Sigmoid colon (tissue), 7 donors: ENCODE measurements around the gene CLEC16A. TPM values are rescaled to one million over a fixed set of nuclear protein-coding genes. Genes with fewer than 3 reads are reported as not detected.

ENCODE experiments used
- DNase-seq: peaks from one replicate; pipeline ENCODE4 v3.0.0-alpha.2; 2019
- H3K27ac ChIP-seq, 4 donors: fragments of 200-600 bp; sonication (generic); one replicate each; pipeline ENCODE4 v1.5.1; 2016 to 2019; ENCODE audit warnings: mild to moderate bottlenecking in 1 of 4
- H3K27me3 ChIP-seq, 3 donors: fragments of 200-600 bp; sonication (generic); one replicate each; pipeline ENCODE4 v1.5.1; 2019; ENCODE audit warnings: mild to moderate bottlenecking in 1 of 3
- H3K36me3 ChIP-seq, 4 donors: fragments of 200-600 bp; sonication (generic); one replicate each; pipeline ENCODE4 v1.5.1; 2016 to 2019
- H3K4me1 ChIP-seq, 4 donors: fragments of 200-600 bp; sonication (generic); one replicate each; pipeline ENCODE4 v1.5.1; 2017 to 2019
- H3K4me3 ChIP-seq, 4 donors: fragments of 200-600 bp; sonication (generic); one replicate each; pipeline ENCODE4 v1.5.1; 2017 to 2019; ENCODE audit warnings: mild to moderate bottlenecking in 2 of 4, moderate library complexity in 1 of 4
- H3K9me3 ChIP-seq, 4 donors: fragments of 200-600 bp in 3 of 4; sonication (generic) in 3 of 4; one replicate each; pipeline versions ENCODE4 v1.5.1 to v1.6.1; 2013 to 2019
- CTCF ChIP-seq, 4 experiments: fragments of 450-650 bp in 3 of 4; fragments of 200-600 bp in 1 of 4; IDR thresholded peaks; one replicate each; pipeline ENCODE4 v1.5.1; 2016 to 2019; ENCODE audit warnings: antibody characterized with exemption in 4 of 4, mild to moderate bottlenecking in 3 of 4, moderate library complexity in 2 of 4
- EP300 ChIP-seq, 4 donors: sonication (generic); formaldehyde crosslinking; IDR thresholded peaks; one replicate each; pipeline ENCODE4 v1.6.1; 2017; ENCODE audit warnings: antibody characterized with exemption in 4 of 4
- POLR2A ChIP-seq, 2 donors: fragments of 450-650 bp; IDR thresholded peaks; one replicate each; pipeline ENCODE4 v1.6.1; 2016; ENCODE audit warnings: antibody characterized with exemption in 2 of 2, mild to moderate bottlenecking in 2 of 2, moderate library complexity in 2 of 2
- POLR2AphosphoS5 ChIP-seq, 4 donors: sonication (generic); formaldehyde crosslinking; IDR thresholded peaks; one replicate each; pipeline ENCODE4 v1.6.1; 2017; ENCODE audit warnings: antibody characterized with exemption in 4 of 4
- WGBS, 2 donors: extraction: QIAGEN DNeasy Blood & Tissue Kit; methylation state at CpG; one replicate each; pipeline ENCODE4 v1.1.7; 2013; 5-methylcytosine and 5-hydroxymethylcytosine counted together
- intact Hi-C: fragments of 100-400 bp; cut with DNase I; formaldehyde crosslinking; loops from one replicate; pipeline ENCODE4 v1.15.1; 2023
- polyA plus RNA-seq, 3 donors: library from polyadenylated mRNA; stranded (reverse); fragments of 200-250 nt; gene quantifications; one replicate each; pipeline ENCODE4 v1.2.3, GENCODE V29; 2013
- total RNA-seq, 4 donors: library from RNA; depleted of rRNA; stranded (reverse); fragments of >200 nt; gene quantifications; one replicate each; pipeline ENCODE4 v1.1.0, GENCODE V29; 2016
- donor health status: healthy with polysubstance abuse.
- donor health status: Bipolar disorder and iron deficiency.
- donor health status: healthy.

The CLEC16A gene
- total and polyA plus RNA-seq, 7 donors, result 9.6 to 35.2 (median 24.6) TPM

GRCh38 chr16:11061629-11062270 is 117.4 kb downstream of the CLEC16A start:
- Histone ChIP-seq H3K9me3 (no peaks in the 10 kb centered on the region), H3K27me3 (no peaks in the 10 kb centered on the region), H3K4me1 (no peaks in the 10 kb centered on the region), H3K36me3 (peaks cover 3 to 34% (median 12%) of the 10 kb centered on the region in 4 donors), H3K4me3 (no peak overlapping the region), H3K27ac (no peak overlapping the region)
- intact Hi-C loops, result no loop called here
- TF ChIP-seq CTCF (IDR thresholded peaks at IDR 0.05) (no peak), POLR2AphosphoS5 (IDR thresholded peaks at IDR 0.05) (no peak), POLR2A (IDR thresholded peaks at IDR 0.05) (no peak), EP300 (IDR thresholded peaks at IDR 0.05) (no peak)
- WGBS, 2 donors, result 92 to 94% methylated on average over 6 of the region's 6 CpGs
- DNase-seq, result peak; percentile 42

- Histone ChIP-seq H3K9me3 (no peaks in the 10 kb centered on the region), H3K36me3 (peaks cover 3 to 34% (median 12%) of the 10 kb centered on the region in 4 donors), H3K4me3 (no peak overlapping the region), H3K27me3 (no peaks in the 10 kb centered on the region), H3K27ac (no peak overlapping the region), H3K4me1 (no peaks in the 10 kb centered on the region)
- TF ChIP-seq POLR2A (IDR thresholded peaks at IDR 0.05) (no peak), EP300 (IDR thresholded peaks at IDR 0.05) (no peak), CTCF (IDR thresholded peaks at IDR 0.05) (no peak), POLR2AphosphoS5 (IDR thresholded peaks at IDR 0.05) (no peak)
- peak; percentile 7 for DNase-seq
- 86 to 90% methylated on average over 8 of the region's 8 CpGs for WGBS, 2 donors
- intact Hi-C loops, result no loop called here
These were observed 119.3 kb downstream of the CLEC16A start for GRCh38 chr16:11063448-11064201.

- no peak overlapping the region for H3K4me3 ChIP-seq
- no peaks in the 10 kb centered on the region for H3K27me3 ChIP-seq
- TF ChIP-seq EP300 (IDR thresholded peaks at IDR 0.05) (no peak), CTCF (IDR thresholded peaks at IDR 0.05) (no peak), POLR2A (IDR thresholded peaks at IDR 0.05) (no peak), POLR2AphosphoS5 (IDR thresholded peaks at IDR 0.05) (no peak)
- intact Hi-C loops, result no loop called here
- WGBS, 2 donors, result 75 to 93% methylated on average over 3 of the region's 3 CpGs
- no peaks in the 10 kb centered on the region for H3K9me3 ChIP-seq
- no peaks in the 10 kb centered on the region for H3K4me1 ChIP-seq
- H3K36me3 ChIP-seq, result peaks cover 3 to 34% (median 12%) of the 10 kb centered on the region in 4 donors
- peak; percentile 43 for DNase-seq
- no peak overlapping the region for H3K27ac ChIP-seq
These were observed 119.8 kb downstream of the CLEC16A start for GRCh38 chr16:11064202-11064540.

- Histone ChIP-seq H3K9me3 (no peaks in the 10 kb centered on the region), H3K36me3 (peaks cover 3 to 34% (median 12%) of the 10 kb centered on the region in 4 donors), H3K27me3 (no peaks in the 10 kb centered on the region), H3K4me3 (no peak overlapping the region), H3K4me1 (no peaks in the 10 kb centered on the region), H3K27ac (no peak overlapping the region)
- intact Hi-C loops, result no loop called here
- no peak for DNase-seq
- no peak for TF ChIP-seq EP300 (IDR thresholded peaks at IDR 0.05)
- TF ChIP-seq POLR2A (IDR thresholded peaks at IDR 0.05), result no peak
- no peak for TF ChIP-seq POLR2AphosphoS5 (IDR thresholded peaks at IDR 0.05)
- no peak for TF ChIP-seq CTCF (IDR thresholded peaks at IDR 0.05)
- 63 to 81% methylated on average over 3 of the region's 3 CpGs for WGBS, 2 donors
These were observed 120.5 kb downstream of the CLEC16A start for GRCh38 chr16:11064851-11065250.
